ENCODE results near the gene SACS.

SACS gene

GRCh38 chr13:23386533-23386932, 47.0 kb downstream of the SACS start:
- H3K36me3 ChIP-seq (ENCODE audit: low read depth) = no peaks in the 10 kb centered on the region
- ATAC-seq (ENCODE audit: low read depth) = no peak
- H3K9me3 ChIP-seq (ENCODE audit: severe bottlenecking) = no peaks in the 10 kb centered on the region
- no peak for DNase-seq (ENCODE audit: low spot score)
- no peak overlapping the region for H3K27ac ChIP-seq (ENCODE audit: poor library complexity, severe bottlenecking)
- H3K4me3 ChIP-seq (ENCODE audit: severe bottlenecking) = no peak overlapping the region
- no peaks in the 10 kb centered on the region for H3K27me3 ChIP-seq (ENCODE audit: insufficient read depth, poor library complexity, severe bottlenecking)
- no peaks in the 10 kb centered on the region for H3K4me1 ChIP-seq (ENCODE audit: insufficient read depth, poor library complexity, severe bottlenecking)
- TF ChIP-seq CTCF (IDR thresholded peaks at IDR 0.05; ENCODE audit: poor library complexity, severe bottlenecking) = no peak

GRCh38 chr13:23385931-23386330, 47.6 kb downstream of the SACS start:
- Histone ChIP-seq H3K9me3 (ENCODE audit: severe bottlenecking) (no peaks in the 10 kb centered on the region), H3K36me3 (ENCODE audit: low read depth) (no peaks in the 10 kb centered on the region), H3K27ac (ENCODE audit: poor library complexity, severe bottlenecking) (no peak overlapping the region), H3K27me3 (ENCODE audit: insufficient read depth, poor library complexity, severe bottlenecking) (no peaks in the 10 kb centered on the region), H3K4me3 (ENCODE audit: severe bottlenecking) (no peak overlapping the region), H3K4me1 (ENCODE audit: insufficient read depth, poor library complexity, severe bottlenecking) (no peaks in the 10 kb centered on the region)
- ATAC-seq (ENCODE audit: low read depth) (no peak), DNase-seq (ENCODE audit: low spot score) (no peak)
- no peak for TF ChIP-seq CTCF (IDR thresholded peaks at IDR 0.05; ENCODE audit: poor library complexity, severe bottlenecking)

GRCh38 chr13:23384111-23384510, 49.4 kb downstream of the SACS start:
- no peaks in the 10 kb centered on the region for H3K9me3 ChIP-seq (ENCODE audit: severe bottlenecking)
- ATAC-seq (ENCODE audit: low read depth) (peak; percentile 33; the same call in 1 of the 3 replicates), DNase-seq (ENCODE audit: low spot score) (no peak)
- no peak overlapping the region for H3K4me3 ChIP-seq (ENCODE audit: severe bottlenecking)
- no peaks in the 10 kb centered on the region for H3K4me1 ChIP-seq (ENCODE audit: insufficient read depth, poor library complexity, severe bottlenecking)
- TF ChIP-seq CTCF (IDR thresholded peaks at IDR 0.05; ENCODE audit: poor library complexity, severe bottlenecking) = no peak
- no peaks in the 10 kb centered on the region for H3K36me3 ChIP-seq (ENCODE audit: low read depth)
- no peaks in the 10 kb centered on the region for H3K27me3 ChIP-seq (ENCODE audit: insufficient read depth, poor library complexity, severe bottlenecking)
- no peak overlapping the region for H3K27ac ChIP-seq (ENCODE audit: poor library complexity, severe bottlenecking)

GRCh38 chr13:23383151-23383550, 50.4 kb downstream of the SACS start:
- ATAC-seq (ENCODE audit: low read depth) = no peak
- H3K27me3 ChIP-seq (ENCODE audit: insufficient read depth, poor library complexity, severe bottlenecking) = no peaks in the 10 kb centered on the region

More at GRCh38 chr13:23383151-23383550, 50.4 kb downstream of the SACS start:
- DNase-seq (ENCODE audit: low spot score) = no peak
- TF ChIP-seq CTCF (IDR thresholded peaks at IDR 0.05; ENCODE audit: poor library complexity, severe bottlenecking) = no peak
- Histone ChIP-seq H3K27ac (ENCODE audit: poor library complexity, severe bottlenecking) (no peak overlapping the region), H3K4me3 (ENCODE audit: severe bottlenecking) (no peak overlapping the region), H3K36me3 (ENCODE audit: low read depth) (no peaks in the 10 kb centered on the region), H3K9me3 (ENCODE audit: severe bottlenecking) (no peaks in the 10 kb centered on the region), H3K4me1 (ENCODE audit: insufficient read depth, poor library complexity, severe bottlenecking) (peaks cover 4% of the 10 kb centered on the region)

Data from RWPE2 (cell line).